Measurements from ENCODE around the gene CRYAB. TPM values are rescaled to one million over a fixed set of nuclear protein-coding genes. Genes with fewer than 3 reads are reported as not detected.

Gene CRYAB
- total RNA-seq, 1 experiment from 2014 or later, result 3.1 TPM

- H3K4me3 ChIP-seq, result no peak overlapping the region
- H3K27me3 ChIP-seq (replicated peaks), result no peaks in the 10 kb centered on the region
- no peaks in the 10 kb centered on the region for H3K36me3 ChIP-seq
- H3K4me1 ChIP-seq (replicated peaks), result peaks cover 26% of the 10 kb centered on the region
- H3K27ac ChIP-seq, result peak overlapping the region; percentile 54
- DNase-seq (ENCODE audit: low read depth in 1 of 2, low spot score in 2 of 2), result no peak
- no peaks in the 10 kb centered on the region for H3K9me3 ChIP-seq (replicated peaks)
Measured at GRCh38 chr11:111923951-111924350, 12.4 kb upstream of the CRYAB start.

- Histone ChIP-seq H3K27ac (peak overlapping the region; percentile 54), H3K4me1 (replicated peaks) (peaks cover 26% of the 10 kb centered on the region), H3K9me3 (replicated peaks) (no peaks in the 10 kb centered on the region), H3K4me3 (no peak overlapping the region), H3K27me3 (replicated peaks) (no peaks in the 10 kb centered on the region), H3K36me3 (no peaks in the 10 kb centered on the region)
- DNase-seq (ENCODE audit: low read depth in 1 of 2, low spot score in 2 of 2), result peak in 1 of 2 experiments; percentile 23
Measured at GRCh38 chr11:111923351-111923788, 11.8 kb upstream of the CRYAB start.

- peak overlapping the region; percentile 54 for H3K27ac ChIP-seq
- H3K4me3 ChIP-seq, result no peak overlapping the region
- no peaks in the 10 kb centered on the region for H3K9me3 ChIP-seq (replicated peaks)
- H3K27me3 ChIP-seq (replicated peaks), result no peaks in the 10 kb centered on the region
- no peak for DNase-seq (ENCODE audit: low read depth in 1 of 2, low spot score in 2 of 2)
- H3K4me1 ChIP-seq (replicated peaks), result peaks cover 26% of the 10 kb centered on the region
- no peaks in the 10 kb centered on the region for H3K36me3 ChIP-seq
Measured at GRCh38 chr11:111922803-111923202, 11.2 kb upstream of the CRYAB start.

GRCh38 chr11:111921541-111922230, 10.1 kb upstream of the CRYAB start:
- Histone ChIP-seq H3K27ac (no peak overlapping the region), H3K4me3 (no peak overlapping the region)
- DNase-seq (ENCODE audit: low read depth in 1 of 2, low spot score in 2 of 2), result no peak

GRCh38 chr11:111920908-111921307, 9.3 kb upstream of the CRYAB start:
- H3K27me3 ChIP-seq (replicated peaks), result no peaks in the 10 kb centered on the region

More at GRCh38 chr11:111921541-111922230, 10.1 kb upstream of the CRYAB start:
- no peaks in the 10 kb centered on the region for H3K9me3 ChIP-seq (replicated peaks)
- no peaks in the 10 kb centered on the region for H3K36me3 ChIP-seq
- no peaks in the 10 kb centered on the region for H3K27me3 ChIP-seq (replicated peaks)
- H3K4me1 ChIP-seq (replicated peaks), result peaks cover 21% of the 10 kb centered on the region

GRCh38 chr11:111918390-111919256, 7.1 kb upstream of the CRYAB start, which contains the start of gene C11orf52:
TSS of gene C11orf52 (plus strand) at chr11:111918913. CDS start at chr11:111918973, 60 bp downstream.
- DNase-seq (ENCODE audit: low read depth in 1 of 2, low spot score in 2 of 2), result no peak
- Histone ChIP-seq H3K36me3 (no peaks in the 10 kb centered on the region), H3K4me3 (no peak within 1 kb of the TSS), H3K9me3 (replicated peaks) (no peaks in the 10 kb centered on the region), H3K4me1 (replicated peaks) (peaks cover 19% of the 10 kb centered on the region), H3K27me3 (replicated peaks) (no peaks in the 10 kb centered on the region), H3K27ac (no peak within 1 kb of the TSS)

More at GRCh38 chr11:111920908-111921307, 9.3 kb upstream of the CRYAB start:
- DNase-seq (ENCODE audit: low read depth in 1 of 2, low spot score in 2 of 2), result no peak
- Histone ChIP-seq H3K4me3 (no peak overlapping the region), H3K9me3 (replicated peaks) (no peaks in the 10 kb centered on the region), H3K27ac (no peak overlapping the region), H3K4me1 (replicated peaks) (peaks cover 14% of the 10 kb centered on the region), H3K36me3 (no peaks in the 10 kb centered on the region)

- DNase-seq (ENCODE audit: low read depth in 1 of 2, low spot score in 2 of 2), result no peak
- no peak overlapping the region for H3K4me3 ChIP-seq
- H3K27ac ChIP-seq, result no peak overlapping the region
- H3K36me3 ChIP-seq, result no peaks in the 10 kb centered on the region
- no peaks in the 10 kb centered on the region for H3K9me3 ChIP-seq (replicated peaks)
- H3K27me3 ChIP-seq (replicated peaks), result no peaks in the 10 kb centered on the region
- peaks cover 14% of the 10 kb centered on the region for H3K4me1 ChIP-seq (replicated peaks)
Measured at GRCh38 chr11:111917788-111918187, 6.2 kb upstream of the CRYAB start.

- DNase-seq (ENCODE audit: low read depth in 1 of 2, low spot score in 2 of 2), result no peak
- H3K9me3 ChIP-seq (replicated peaks), result no peaks in the 10 kb centered on the region
- no peak overlapping the region for H3K4me3 ChIP-seq
- H3K4me1 ChIP-seq (replicated peaks), result peaks cover 14% of the 10 kb centered on the region
- no peak overlapping the region for H3K27ac ChIP-seq
- H3K36me3 ChIP-seq, result no peaks in the 10 kb centered on the region
- no peaks in the 10 kb centered on the region for H3K27me3 ChIP-seq (replicated peaks)
Measured at GRCh38 chr11:111917312-111917711, 5.7 kb upstream of the CRYAB start.

- Histone ChIP-seq H3K27me3 (replicated peaks) (no peaks in the 10 kb centered on the region), H3K27ac (no peak overlapping the region), H3K4me3 (no peak overlapping the region), H3K4me1 (replicated peaks) (peaks cover 20% of the 10 kb centered on the region), H3K36me3 (no peaks in the 10 kb centered on the region), H3K9me3 (replicated peaks) (no peaks in the 10 kb centered on the region)
- no peak for DNase-seq (ENCODE audit: low read depth in 1 of 2, low spot score in 2 of 2)
Measured at GRCh38 chr11:111916768-111917167, 5.2 kb upstream of the CRYAB start.

GRCh38 chr11:111913997-111914396, 2.4 kb upstream of the CRYAB start:
- Histone ChIP-seq H3K27ac (peak overlapping the region; percentile 57), H3K9me3 (replicated peaks) (no peaks in the 10 kb centered on the region), H3K27me3 (replicated peaks) (no peaks in the 10 kb centered on the region), H3K4me1 (replicated peaks) (peaks cover 24% of the 10 kb centered on the region), H3K4me3 (no peak overlapping the region), H3K36me3 (no peaks in the 10 kb centered on the region)
- peak in 1 of 2 experiments; percentile 66 for DNase-seq (ENCODE audit: low read depth in 1 of 2, low spot score in 2 of 2)

- H3K4me1 ChIP-seq (replicated peaks), result peaks cover 24% of the 10 kb centered on the region
- H3K4me3 ChIP-seq, result no peak overlapping the region
- H3K27me3 ChIP-seq (replicated peaks), result no peaks in the 10 kb centered on the region
- no peak for DNase-seq (ENCODE audit: low read depth in 1 of 2, low spot score in 2 of 2)
- no peaks in the 10 kb centered on the region for H3K9me3 ChIP-seq (replicated peaks)
- H3K36me3 ChIP-seq, result no peaks in the 10 kb centered on the region
- peak overlapping the region; percentile 57; the same call in 1 of the 2 replicates for H3K27ac ChIP-seq
Measured at GRCh38 chr11:111913031-111913861, 1.7 kb upstream of the CRYAB start.

- Histone ChIP-seq H3K27ac (no peak within 1 kb of the TSS; the same call in 1 of the 2 replicates), H3K36me3 (no peaks in the 10 kb centered on the region), H3K27me3 (replicated peaks) (no peaks in the 10 kb centered on the region), H3K4me1 (replicated peaks) (peaks cover 24% of the 10 kb centered on the region), H3K9me3 (replicated peaks) (no peaks in the 10 kb centered on the region), H3K4me3 (no peak within 1 kb of the TSS)
- no peak for DNase-seq (ENCODE audit: low read depth in 1 of 2, low spot score in 2 of 2)
Measured at GRCh38 chr11:111912535-111912934, 965 bp upstream of the CRYAB start, which contains the start of gene HSPB2. TSS of gene HSPB2 (plus strand) at chr11:111912734. CDS start at chr11:111912830, 96 bp downstream.

Data from SJSA1 (cell line).